Measurements from ENCODE around the gene RNLS.
"Not testable (repeated sequence)": the region's sequence is repeated elsewhere in the genome, so short reads cannot be mapped to it uniquely, and the experiment has no call there.

RNLS gene

DNA sequence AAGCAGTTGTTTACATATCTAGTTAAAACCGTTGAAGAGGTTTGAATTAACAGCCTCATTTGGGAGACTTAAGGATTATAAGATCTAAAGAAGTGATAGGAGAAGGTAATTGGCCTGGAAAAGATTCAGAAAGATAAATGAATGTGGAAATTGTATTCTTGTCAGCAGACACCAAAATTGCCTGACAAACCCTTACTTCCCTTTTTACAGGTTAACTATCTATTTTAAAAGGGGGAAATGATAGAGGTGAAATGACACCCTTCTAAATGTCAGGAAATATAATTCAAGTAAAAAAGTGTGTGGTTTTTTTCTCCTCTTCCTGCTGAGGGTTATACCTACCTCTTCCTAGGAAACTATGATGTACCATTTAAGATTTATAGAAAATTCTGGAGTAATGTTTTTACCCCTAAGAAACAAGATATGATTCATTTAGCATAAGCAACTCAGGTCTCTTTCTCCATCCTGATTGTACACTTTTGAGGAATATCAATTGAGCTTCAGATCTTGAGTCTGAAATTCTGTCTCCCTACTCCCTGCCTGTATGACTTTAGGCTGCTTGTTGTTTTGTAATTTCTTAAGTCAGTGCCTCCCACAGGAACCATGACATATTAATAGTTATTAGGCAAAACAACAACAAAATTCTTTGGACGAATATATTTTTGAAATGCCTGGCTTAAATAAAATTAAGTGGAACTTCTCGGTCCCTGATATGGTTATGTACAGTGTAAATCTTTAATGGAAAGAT lies 250.4 kb downstream of the RNLS start:
- DNase-seq, result no peak

DNA sequence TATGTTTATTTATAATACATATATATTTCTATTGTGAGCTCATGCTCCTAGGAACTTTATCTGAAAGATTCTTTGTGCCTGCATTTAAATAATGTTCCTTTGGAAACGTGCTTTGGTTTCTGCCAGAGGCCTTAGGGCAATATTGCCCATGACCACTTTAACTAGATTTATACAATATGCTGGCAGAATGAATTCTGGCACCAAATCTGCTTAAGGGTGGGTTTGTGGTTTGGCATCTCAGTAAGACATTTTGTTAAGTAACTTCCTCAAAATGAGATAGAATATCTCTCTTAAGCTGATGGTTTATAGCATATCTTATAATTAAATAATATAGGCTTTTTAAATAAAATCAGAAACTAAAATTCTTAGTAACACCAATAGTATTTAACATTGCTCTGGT lies 252.9 kb downstream of the RNLS start:
- no peak for DNase-seq

DNA sequence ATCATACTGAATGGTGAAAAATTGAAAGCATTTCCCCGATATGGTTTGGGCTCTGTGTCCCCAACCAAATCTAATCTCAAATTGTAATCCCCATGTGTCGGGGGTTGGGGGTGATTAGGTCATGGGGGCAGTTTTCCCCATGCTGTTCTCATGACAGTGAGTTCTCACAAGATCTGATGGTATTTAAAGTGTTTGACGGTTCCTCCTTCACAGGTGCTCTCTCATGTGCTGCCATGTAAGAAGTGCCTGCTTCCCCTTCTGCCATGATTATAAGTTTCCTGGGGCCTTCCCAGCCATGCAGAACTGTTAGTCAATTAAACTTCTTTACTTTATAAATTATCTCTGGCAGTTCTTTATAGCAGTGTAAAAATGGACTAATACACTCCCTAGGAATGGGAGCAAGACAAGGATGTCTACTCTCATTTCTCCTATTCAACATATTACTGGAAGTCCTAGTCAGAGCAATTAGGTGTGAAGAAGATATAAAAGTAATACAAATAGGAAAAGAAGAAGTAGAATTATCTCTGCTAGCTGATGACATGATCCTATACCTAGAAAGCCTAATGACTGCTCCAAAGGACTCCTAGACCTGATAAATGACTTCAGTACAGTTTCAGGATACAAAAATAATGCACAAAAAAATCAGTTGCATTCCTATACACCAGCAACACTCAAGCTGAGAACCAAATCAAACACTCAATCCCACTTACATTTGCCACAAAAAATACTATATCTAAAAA lies 260.6 kb downstream of the RNLS start:
- DNase-seq, result no peak

DNA sequence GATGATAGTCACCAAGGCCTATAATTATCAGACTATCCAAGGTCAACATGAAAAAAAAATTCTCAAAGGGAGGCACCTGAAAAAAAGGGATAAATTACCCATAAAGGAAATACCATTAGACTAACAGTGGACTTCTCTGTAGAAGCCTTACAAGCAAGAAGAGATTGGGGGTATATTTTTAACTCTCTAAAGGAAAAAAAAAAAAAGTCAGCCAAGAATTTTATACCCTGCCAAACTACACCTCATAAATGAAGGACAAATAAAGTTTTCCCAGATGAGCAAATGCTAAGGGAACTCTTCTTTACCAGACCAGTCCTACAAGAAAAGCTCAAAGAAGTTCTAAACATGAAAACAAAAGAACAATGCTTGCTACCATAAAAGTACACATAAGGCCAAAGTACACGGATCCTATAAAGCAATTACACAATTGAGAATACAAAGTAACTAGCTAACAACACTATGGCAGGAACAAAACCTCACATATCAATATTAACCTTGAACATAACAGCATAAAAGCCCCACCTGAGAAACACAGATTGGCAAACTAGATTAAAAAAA lies 263.1 kb downstream of the RNLS start:
- DNase-seq, result no peak

DNA sequence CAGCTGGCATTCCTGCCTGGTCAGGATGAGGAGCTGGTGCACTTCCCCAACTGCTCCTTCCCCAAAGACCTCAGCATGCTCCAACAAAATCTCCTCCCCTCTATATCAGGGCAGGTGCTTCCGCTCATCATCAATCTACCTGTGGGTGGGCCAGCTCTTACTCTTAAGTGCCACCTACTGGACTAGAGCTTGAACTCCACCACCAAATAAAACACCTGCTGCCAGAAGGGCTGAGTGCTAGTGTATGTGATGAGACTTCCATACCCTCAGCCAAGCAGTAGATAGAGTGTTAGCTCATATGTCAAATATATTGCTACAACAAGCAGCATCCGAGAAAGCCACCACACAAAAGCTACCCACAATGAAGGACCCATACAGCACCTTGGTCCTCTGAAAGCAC lies 264.3 kb downstream of the RNLS start:
- DNase-seq, result no peak

DNA sequence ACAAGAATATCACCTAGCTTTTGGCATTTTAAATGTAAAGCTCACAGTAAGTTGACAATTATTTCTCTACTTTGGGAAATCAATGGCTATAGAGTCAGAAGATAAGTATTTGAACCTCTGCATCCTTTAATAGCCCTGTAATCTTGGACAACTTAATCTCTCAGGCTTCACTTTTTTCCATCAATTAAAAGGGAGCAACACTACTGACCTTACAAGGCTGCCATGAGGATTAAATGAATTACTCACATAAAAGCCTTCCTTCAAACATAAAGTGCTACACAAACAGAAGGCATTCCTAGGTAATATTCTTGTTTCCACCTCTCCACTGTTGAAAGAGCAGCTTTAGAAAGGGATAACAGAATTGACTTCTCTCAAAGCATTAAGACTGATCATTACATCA lies 266.0 kb downstream of the RNLS start:
- no peak for DNase-seq

DNA sequence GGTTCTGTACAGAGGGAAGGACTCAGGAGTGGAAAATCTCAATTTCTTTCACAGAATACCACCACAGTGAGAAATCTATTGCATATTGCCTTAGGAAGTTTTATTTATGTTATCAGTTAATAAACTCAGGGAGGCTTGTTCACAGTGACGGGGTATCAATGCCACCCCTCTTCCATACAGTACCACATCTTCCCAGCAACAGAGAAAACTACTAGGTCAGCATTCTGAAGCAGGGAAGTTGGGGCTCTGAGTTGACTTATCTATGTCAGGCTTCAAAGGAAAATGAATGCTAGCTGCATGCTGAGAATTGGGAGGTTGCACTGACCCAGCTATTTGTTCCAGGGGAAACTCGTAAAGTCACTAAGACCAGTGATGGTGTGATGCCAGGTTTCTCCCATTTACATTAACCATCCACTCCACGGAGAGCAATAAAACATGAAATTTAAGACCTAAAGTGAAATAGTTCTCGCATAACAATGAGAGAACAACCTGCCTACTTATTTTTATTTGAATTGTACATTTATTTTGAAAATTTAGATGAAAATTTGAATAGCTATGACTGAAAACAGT lies 266.7 kb downstream of the RNLS start:
- no peak for DNase-seq

DNA sequence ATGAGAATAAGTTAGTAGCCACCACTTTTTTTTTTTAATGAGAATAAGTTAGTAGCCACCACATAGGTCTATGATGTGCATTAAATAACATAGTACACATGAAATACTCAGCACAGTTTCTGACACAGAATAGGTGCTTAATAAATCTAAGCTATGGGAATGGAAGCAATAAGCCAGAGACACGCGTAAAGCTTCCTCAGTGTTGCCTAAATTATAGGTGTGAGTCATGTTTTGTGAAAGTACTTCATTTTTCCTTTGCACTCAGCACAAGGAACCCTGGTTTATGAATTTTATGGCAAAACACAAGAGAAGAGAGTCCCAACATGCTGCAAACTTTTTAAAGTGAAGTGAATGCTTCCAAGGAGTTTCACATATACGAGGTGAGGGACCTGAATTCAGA lies 267.4 kb downstream of the RNLS start:
- DNase-seq, result no peak

DNA sequence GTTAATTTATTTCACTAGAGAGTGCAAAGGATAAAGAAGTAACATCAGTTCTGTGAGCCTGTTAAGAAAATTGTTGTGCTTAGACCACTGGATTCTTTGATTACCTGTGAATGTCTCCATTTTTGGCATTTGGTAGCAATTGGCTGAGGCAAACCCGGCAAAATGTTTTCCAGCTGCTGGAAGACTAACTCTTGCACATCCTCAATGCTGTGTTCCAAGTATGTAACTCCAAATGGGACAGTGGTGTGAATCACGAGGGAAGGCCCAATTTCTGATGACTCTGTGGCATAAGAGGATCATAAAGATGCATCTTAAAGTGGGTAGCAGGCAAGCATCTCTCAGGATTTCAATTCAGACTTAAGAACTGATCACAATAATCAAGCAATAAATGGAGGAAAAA lies 268.8 kb downstream of the RNLS start:
- DNase-seq, result no peak

DNA sequence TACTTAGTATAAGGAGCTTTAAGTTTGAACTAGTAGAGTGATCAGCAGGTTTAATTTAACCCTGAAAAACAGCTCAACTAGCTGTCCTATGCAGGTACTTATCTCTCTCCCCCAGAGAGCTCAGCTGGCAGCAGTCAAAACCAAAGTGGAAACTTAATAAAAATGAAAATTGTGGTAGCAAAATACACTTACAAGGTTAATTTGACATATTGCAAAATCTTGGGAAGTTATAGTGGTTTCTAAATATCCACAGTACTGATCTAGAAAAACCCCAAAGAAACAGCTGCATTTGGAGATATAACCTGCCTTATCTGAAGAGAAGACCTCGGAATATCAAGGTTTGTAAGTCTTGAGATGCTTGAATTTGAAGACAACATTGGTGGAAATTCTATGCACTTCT lies 269.2 kb downstream of the RNLS start:
- DNase-seq, result no peak

DNA sequence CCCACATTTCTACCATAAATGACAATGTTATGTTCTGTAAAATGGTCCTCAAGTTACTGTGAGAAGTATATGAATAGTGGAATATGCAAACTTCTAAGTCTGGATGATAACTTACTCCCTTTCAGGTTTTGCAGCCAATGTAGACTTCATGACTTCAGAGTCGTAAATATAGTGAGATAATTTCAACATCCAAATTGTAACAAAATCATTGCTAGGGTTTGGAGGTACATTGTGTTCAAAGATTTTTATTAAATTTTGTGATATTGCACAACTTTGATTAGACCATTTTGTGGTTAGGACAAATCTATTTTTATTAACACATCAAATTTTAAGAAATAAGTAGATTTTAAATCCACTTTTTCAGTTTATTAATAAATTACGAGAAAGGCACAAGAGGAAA lies 270.3 kb downstream of the RNLS start:
- no peak for DNase-seq

DNA sequence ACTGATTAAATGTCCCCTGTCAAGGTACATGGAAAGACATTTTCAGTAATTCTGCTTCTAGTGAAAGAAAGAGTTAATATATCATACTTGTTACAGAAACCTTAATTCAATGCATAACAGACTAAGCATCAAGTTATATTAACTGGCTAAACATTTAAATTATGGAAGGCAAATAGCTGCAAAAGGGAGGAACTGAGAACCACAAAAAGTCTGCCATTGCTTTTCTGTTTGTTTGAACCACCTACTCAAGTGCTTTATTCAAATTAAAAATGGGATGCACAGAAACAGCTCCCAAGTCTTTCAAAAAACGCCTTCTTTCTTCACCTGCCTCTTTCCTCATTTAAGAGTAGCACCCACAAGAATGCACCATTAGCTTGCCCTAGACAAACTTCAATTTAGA lies 271.9 kb downstream of the RNLS start:
- no peak for DNase-seq

DNA sequence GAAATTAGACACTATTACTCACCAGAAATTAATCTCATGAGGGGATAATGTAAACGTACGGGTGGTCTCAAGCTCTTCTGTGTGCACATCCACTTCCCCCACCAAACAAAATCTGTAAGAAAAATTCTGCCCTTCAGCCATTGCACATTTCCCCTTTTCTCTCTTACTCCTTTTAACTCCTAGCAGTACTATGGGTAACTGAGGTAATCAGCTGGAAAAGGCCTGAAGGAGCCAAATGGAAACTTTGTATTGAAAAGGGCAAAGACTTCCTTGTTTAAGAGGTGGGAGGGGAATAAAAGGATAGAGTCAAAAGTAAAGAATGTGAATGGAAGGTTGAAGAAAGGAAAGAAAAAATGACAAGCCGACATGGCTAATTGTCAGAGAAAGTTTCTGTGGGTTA lies 273.8 kb downstream of the RNLS start:
- DNase-seq, result no peak

DNA sequence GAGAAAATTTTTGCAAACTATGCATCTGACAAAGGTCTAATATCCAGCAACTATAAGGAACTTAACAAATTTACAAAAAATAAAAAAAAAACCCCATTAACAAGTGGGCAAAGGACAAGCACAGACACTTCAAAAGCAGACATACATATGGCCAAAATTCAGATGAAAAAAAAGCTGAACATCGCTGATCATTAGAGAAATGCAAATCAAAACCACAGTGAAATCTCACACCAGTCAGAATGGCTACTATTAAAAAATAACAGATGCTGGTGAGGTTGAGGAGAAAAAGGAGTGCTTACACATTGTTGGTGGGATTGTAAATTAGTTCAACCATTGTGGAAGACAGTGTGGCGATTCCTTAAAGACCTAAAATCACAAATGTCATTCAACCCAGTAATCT lies 274.8 kb downstream of the RNLS start:
- not testable (repeated sequence) for DNase-seq

DNA sequence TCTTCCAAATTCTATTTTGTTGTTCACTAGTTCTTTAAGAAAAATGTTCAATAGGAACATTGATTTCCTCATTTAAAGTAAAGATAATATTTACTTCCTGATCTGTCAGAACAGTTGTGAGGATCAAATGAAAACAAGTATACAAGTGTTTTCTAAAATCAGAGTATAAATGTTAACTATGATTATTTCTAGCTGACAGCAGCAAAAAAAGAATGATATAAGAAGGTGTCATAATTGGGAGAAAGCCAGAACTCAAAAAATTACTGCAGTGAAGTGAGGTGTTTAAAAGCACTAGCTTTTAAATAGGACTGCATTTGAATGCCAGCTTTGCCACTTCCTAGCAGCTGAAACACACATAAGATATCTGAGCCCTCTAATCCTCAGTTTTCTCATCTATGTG lies 283.3 kb downstream of the RNLS start:
- DNase-seq, result no peak

DNA sequence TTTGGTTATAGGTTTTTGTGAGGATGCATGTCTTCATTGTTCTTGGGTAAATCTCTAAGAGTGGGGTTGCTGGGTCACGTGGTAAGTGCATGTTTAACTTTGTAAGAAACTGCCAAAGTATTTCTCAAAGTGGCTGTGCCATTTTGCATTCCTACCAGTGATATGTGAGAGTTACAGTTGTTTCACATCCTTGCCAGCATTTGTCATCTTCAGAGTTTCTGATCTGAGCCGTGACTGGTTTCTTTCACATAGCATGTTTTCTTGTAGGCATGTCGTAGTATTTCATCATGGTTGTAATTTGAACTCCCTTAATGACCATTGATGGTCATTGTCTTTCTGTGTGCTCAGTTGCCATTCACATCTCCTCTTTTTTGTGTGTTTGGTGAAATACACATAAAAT lies 286.0 kb downstream of the RNLS start:
- no peak for DNase-seq

DNA sequence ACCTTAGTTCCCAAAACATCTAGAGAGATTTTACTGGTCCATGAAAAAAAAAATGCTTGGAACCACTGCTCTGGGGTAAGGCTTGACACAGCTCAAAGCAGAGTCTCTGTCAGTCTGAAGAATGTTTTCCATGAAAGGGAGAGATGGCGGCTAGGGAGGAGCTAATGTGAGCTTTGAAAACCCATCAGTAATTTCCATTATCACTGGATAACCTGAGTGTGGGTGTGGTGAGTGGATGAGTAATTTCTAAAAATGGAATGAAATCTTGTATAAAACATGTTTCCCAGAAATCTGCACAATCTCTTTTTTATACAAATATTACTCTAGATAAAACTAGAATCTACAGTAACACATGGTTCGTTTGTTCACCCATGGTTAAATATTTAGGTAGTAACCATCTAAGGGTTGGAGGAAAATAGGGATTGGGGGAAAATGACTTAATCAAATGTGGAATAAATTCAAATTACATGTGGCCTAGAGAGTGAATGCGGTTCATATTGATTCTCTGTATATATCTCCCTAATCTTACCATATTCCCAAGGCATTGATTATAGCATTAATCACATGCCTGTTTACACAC lies 289.4 kb downstream of the RNLS start:
- DNase-seq, result no peak

DNA sequence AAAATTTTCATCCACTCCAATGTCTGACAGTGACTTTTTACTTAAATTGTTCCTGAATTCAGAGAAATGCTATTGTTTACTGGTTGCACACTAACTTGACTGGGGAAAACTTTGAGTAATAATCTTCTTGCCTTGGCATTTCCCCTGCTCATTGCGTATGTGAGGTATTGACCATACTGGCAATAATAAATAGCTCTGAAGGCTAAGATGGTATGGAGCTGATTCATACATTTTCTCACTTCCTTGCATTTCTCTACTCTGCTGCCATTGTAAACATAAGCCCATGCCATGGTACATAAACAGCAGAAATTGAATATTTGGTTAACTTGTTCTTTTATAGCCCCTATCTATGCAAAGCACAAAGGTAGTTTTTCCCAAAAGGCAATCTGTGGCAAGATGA lies 290.0 kb downstream of the RNLS start:
- no peak for DNase-seq

DNA sequence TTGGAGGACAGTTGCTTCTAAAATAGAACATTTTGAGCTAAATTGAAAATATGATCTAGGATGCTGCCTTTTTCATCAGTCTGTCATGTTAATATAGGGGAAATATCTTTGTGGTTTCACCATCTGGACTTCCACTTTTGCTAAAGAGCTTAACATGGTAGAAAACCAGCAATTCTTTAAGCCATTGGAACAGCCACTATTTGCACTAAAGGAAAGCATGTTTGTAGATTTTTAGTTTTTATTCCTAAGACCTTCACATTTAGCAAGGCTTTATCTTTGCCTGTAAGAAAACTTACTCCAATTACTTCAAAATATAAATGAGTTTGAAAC lies 291.0 kb downstream of the RNLS start:
- no peak for DNase-seq

DNA sequence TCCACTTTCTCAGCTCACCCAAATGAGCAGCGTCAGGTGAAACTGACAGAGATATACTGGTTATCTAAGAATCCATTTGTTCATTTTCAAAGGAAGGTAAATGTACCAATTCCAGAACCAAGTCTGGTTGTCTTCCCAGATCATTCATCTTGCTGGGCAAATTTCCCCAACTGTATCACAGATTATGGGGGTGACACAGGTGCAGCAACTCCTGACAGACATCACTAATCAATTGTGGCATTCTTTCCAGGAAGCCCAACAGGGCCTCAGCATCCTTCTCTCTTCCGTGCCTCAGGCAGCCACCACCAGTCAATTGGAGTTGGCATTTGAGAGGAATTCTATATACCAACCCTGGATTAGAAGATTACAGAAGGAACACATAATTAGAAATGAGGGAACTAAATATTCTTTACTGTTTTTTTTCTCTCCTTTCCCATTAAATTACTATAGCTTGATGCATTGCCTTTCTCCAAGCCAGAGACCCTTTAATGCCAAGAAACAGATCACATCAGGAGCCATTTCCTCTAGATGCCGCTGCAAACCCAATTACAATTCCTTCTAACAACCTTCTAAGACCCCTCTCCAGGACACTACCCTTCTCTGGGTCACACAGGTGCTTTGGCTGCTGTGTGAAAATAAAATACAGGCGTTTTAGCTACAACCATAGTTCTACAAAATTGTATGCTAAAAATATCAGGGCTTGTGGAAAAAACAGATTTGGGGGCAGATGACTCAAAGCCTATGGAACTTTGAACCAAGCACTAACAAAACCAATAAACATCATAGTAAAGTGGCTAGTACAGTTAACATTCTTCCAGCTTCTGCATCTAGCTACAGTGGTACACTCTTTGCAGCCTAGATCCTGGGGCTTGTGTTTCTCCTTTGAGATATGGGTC lies 291.6 kb downstream of the RNLS start:
- DNase-seq, result no peak

DNA sequence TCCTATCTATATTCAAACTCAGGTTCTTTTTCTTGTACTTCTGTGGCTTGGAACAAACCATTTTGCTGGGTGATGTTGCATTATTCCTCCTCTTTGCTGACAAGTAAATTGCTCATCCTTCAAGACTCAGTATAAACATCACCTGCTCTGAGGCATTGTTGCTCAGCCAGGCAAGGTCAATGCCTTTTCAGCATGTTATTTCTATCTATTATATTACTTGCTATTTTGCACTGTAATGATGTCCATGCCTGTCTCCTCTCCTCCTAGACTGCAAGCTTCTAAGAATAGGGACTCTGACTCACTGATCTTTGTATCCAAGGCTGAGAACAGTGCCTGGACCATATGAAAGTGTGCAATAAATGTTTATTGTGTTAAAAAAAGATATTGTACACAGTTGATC lies 293.8 kb downstream of the RNLS start:
- DNase-seq, result no peak

DNA sequence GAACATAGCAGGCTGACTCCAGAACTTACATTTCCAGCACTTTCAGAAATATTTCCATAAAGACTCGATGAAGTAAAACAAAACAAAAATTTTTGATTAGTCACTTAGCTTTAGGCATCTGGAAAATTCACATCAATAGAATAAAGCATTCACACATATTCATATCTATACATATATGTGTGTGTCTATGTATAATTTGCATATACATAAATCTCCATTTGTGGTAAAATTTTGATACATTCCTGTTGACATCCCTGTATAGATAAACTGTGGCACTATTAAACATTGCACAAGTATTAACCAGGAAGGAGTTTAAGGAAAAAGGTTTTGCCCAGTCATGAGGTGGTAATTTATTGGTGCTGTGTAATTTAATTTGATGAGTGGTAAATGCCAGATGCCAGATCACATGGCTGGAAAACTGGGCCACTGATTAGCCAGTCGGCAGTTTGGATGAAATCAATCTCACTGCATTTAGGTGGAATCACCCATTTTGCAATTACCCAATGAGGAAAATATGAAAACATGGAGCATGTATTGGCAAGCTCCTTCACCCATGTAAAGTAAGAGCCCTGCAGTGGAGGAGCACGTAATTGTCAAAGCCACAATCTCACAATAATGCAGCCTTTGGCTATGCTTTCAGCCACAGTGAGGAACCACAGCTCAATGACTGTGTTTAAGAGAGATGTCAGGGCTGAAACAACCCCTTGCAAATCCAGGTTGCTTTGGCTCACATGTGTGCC lies 294.6 kb downstream of the RNLS start:
- DNase-seq, result peak; percentile 6 to 39

All from NCI-H187 (cell line).